MM.1S (cell line): ENCODE data around the gene JDP2.

Experiments
- EZH2 ChIP-seq: fragments of 300-600 bp; sonication (generic); optimal IDR thresholded peaks from 2 replicates; pipeline ENCODE3; 2017; ENCODE audit warnings: low read depth, mild to moderate bottlenecking, antibody characterized with exemption, low read length, mixed read lengths
- EZH2phosphoT487 ChIP-seq: fragments of 300-600 bp; sonication (generic); IDR thresholded peaks from 2 replicates; pipeline ENCODE4 v1.6.1; 2018; ENCODE audit warnings: antibody characterized with exemption, low read length
- TF ChIP-seq, protein P1 (sequence below): fragments of 300-600 bp; sonication (generic); IDR thresholded peaks from 2 replicates; pipeline ENCODE4 v1.5.1; 2016; ENCODE audit warnings: antibody characterized with exemption, low read length, mixed read lengths

DNA sequence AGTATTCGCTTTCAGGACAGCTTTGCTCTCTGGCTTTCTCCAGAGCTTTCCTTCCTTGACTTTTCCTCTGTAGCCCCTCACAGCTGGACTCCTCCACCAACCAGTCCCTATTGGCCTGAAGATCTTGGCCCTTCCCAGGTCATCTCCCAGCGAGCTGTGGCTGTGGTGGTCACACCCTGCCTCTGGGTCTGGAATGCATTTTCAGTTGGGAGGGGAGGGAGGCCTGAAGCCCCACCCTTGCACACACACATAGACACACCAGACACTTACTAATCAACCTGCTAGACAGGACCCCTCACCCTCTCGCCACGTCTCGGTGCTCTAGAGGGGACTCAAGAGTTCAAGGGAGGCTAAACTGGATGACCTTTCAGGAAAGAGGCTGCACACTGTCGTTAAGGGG, 13.9 kb downstream of the JDP2 start:
- TF ChIP-seq, protein P1, sequence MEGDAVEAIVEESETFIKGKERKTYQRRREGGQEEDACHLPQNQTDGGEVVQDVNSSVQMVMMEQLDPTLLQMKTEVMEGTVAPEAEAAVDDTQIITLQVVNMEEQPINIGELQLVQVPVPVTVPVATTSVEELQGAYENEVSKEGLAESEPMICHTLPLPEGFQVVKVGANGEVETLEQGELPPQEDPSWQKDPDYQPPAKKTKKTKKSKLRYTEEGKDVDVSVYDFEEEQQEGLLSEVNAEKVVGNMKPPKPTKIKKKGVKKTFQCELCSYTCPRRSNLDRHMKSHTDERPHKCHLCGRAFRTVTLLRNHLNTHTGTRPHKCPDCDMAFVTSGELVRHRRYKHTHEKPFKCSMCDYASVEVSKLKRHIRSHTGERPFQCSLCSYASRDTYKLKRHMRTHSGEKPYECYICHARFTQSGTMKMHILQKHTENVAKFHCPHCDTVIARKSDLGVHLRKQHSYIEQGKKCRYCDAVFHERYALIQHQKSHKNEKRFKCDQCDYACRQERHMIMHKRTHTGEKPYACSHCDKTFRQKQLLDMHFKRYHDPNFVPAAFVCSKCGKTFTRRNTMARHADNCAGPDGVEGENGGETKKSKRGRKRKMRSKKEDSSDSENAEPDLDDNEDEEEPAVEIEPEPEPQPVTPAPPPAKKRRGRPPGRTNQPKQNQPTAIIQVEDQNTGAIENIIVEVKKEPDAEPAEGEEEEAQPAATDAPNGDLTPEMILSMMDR, result no peak
- no peak for TF ChIP-seq EZH2phosphoT487
- TF ChIP-seq EZH2, result no peak
